Activated effector memory CD4-positive, alpha-beta T cell treated with anti-CD3 and anti-CD28 coated beads, Interleukin-2, amount 50 U/mL, for 16 hours (primary cell): ENCODE data around the gene CFAP43.

ENCODE experiments used
- DNase-seq: peaks from one replicate; pipeline ENCODE4 v3.0.0-alpha.2; 2020

The CFAP43 gene

GRCh38 chr10:104085801-104086400 is 146.3 kb downstream of the CFAP43 start, which contains the start of gene COL17A1:
COL17A1 (minus strand) TSS chr10:104085880; CDS start chr10:104080673, 5,207 bp downstream.
- DNase-seq: no peak

DNA sequence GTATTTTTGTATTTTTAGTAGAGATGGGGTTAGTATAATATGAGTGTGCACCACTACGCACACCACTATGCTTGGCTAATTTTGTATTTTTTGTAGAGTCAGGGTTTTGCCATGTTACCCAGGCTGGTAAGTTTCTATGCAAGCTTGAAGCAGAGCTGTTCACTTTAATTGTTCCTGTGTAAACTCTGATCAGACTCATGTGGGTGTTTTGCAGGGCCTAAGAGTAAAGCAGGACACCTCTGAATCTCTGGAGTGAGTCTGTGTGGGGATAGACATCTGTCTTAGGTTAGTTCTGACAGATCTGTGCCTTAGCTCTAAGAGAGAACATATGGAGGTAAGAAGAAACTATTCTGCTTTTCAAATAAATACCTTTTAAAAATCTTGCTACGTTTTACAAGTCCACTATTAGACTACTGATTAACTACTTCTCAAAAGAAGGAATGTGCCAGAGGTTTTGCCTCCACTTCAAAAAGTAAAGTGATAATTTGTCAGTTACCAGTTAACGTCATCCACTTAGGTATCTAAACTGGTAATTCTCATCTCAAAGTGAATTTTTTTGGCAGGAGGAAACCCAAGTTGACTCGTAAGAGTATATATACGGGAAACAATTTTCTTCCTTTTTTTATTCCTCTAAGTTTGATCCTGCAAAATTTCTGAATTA is 147.6 kb downstream of the CFAP43 start:
- DNase-seq: no peak

GRCh38 chr10:104081998-104082397 is 150.2 kb downstream of the CFAP43 start:
- no peak for DNase-seq

- DNase-seq: no peak
Observed at GRCh38 chr10:104080762-104081161, 151.4 kb downstream of the CFAP43 start.
